IPS-NIHi7 (cell line): ENCODE results near the gene DLST.

ENCODE experiments used
- DNase-seq: peaks from one replicate; pipeline ENCODE4 v3.0.0; 2012; ENCODE audit warnings: mixed read lengths; ENCODE audit errors: extremely low spot score

DLST gene

GRCh38 chr14:74940956-74941565 lies 59.3 kb downstream of the DLST start:
- no peak for DNase-seq

DNA sequence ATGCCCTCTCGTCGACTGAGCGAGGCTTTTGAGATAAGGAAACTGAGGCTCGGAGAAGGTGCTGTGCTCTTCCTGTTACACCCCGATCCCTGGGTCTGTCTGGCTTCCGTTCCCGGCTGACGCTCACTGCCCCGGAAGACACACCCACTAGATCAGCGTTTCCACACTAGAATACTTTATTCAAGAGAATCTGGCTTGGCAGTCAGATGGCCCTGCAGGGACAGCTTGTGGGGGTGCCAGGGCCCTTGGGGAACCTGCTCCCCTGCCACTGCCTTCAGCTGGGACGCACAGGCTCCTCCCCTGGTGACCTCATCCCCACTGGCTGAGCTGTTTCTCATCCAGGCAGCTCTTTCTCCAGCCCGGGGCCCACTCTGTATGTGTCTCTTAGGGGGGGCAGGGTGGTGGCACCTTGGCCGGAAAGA lies 60.0 kb downstream of the DLST start:
- no peak for DNase-seq

GRCh38 chr14:74942181-74942580 lies 60.5 kb downstream of the DLST start:
- DNase-seq, result no peak

DNA sequence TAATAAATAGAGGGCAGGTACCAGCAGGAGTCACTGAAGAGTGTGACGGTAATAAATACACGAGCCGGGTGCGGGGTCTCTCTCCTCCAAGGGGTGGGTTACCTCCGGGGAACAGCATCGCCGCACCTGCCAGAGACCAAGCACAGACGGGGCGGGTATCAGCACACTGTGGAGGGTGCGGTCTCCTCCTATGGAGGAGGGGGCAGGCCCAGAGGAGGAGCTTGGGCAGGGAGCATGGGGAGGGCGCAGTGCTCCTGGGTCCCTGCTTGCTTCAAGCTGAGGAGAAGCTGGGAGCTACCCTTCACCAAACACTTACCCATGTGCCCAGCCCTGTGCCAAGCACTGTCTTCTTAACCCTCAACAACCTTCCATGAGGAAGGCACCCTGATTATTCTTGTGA lies 60.9 kb downstream of the DLST start:
- DNase-seq, result no peak

DNA sequence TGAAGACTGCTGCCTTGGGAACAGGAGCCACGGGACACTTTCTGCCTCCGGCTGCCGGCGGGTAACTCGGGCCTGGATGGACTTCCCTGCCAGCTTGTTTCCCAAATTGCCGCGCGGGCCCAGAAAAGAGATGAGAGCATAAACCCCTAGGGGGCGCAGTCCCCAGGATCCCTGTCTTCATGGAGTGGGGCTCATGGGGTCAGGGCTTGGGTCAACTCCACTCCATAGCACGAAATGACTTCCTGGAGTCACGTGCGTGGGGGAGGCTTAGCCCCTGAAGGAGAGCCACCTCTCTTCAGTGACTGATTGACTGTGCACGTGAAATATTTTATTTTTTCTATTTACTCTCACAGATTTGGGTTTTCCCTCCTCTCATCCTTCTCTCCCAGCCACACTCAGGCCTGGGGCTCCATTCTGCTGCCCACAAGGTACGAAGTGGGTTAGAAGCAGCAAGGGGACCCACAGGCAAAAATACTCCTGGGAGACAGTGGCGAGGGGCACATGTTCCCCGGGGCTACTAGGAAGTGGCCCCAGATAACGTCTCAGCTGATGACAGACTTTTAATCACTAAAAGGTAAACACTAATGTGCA lies 63.6 kb downstream of the DLST start:
- DNase-seq, result peak; percentile 87

- peak; percentile 94 for DNase-seq
Observed at GRCh38 chr14:74945852-74946658, 64.3 kb downstream of the DLST start.

- DNase-seq, result no peak
Observed at GRCh38 chr14:74946659-74947281, 65.1 kb downstream of the DLST start.

- DNase-seq, result no peak
Observed at GRCh38 chr14:74947353-74948227, 65.9 kb downstream of the DLST start.

GRCh38 chr14:74948228-74949175 lies 66.8 kb downstream of the DLST start:
- DNase-seq, result no peak

GRCh38 chr14:74949191-74949601 lies 67.5 kb downstream of the DLST start:
- no peak for DNase-seq

GRCh38 chr14:74949859-74950573 lies 68.3 kb downstream of the DLST start:
- no peak for DNase-seq

DNA sequence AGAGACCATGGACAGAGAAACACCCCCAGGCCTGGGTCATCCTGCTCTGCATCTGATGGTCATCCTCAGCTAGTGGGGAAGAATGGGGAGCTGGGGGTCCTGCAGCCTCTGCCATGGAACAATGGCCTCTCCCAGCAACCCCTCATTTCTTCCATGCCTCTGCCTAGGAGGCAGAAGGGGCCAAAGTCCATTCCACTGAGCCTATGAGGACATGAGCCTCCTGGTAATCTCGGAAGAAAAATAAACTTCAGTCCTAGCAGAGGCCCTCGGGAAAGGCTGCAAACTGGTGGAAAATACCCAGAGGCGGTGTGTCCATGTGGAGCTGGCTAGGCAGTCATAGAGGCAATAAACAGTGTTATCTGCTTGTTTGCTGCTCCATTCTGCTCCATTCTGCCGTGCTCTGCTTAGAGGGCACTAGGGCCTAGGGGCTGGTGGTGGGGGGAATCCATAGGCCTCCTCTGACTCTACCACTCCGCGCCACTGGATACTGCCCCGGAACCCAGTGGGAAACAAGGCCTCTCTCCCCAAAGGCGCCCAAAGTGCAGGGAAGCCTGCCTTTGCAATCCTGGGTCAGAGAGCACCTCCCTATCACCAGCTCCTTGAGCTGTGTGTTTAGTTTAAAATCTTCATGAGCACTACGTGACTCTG lies 69.2 kb downstream of the DLST start:
- DNase-seq, result no peak

GRCh38 chr14:74951443-74952179 lies 69.9 kb downstream of the DLST start:
- no peak for DNase-seq

GRCh38 chr14:74952180-74952665 lies 70.5 kb downstream of the DLST start:
- DNase-seq, result no peak

GRCh38 chr14:74952697-74953484 lies 71.2 kb downstream of the DLST start:
- DNase-seq, result no peak
